Tibial nerve (tissue), 4 donors: Measurements from ENCODE around the gene PAPSS2.

Source experiments
- EP300 ChIP-seq, 2 donors: sonication (generic); formaldehyde crosslinking; IDR thresholded peaks; one replicate each; pipeline ENCODE4 v1.6.1; 2017; ENCODE audit warnings: antibody characterized with exemption in 2 of 2, mild to moderate bottlenecking in 1 of 2
- POLR2A ChIP-seq, 2 donors: fragments of 450-650 bp; IDR thresholded peaks; one replicate each; pipeline ENCODE4 v1.6.1; 2017; ENCODE audit warnings: antibody characterized with exemption in 2 of 2, mild to moderate bottlenecking in 2 of 2, moderate library complexity in 2 of 2
- TF ChIP-seq, protein P1 (sequence below), 5 experiments: fragments of 200-600 bp in 3 of 5; fragments of 450-650 bp in 2 of 5; sonication (generic) in 3 of 5; IDR thresholded peaks; one replicate each; pipeline ENCODE4 v1.5.1; 2016 to 2019; ENCODE audit warnings: antibody characterized with exemption in 5 of 5, mild to moderate bottlenecking in 3 of 5, moderate library complexity in 2 of 5

DNA sequence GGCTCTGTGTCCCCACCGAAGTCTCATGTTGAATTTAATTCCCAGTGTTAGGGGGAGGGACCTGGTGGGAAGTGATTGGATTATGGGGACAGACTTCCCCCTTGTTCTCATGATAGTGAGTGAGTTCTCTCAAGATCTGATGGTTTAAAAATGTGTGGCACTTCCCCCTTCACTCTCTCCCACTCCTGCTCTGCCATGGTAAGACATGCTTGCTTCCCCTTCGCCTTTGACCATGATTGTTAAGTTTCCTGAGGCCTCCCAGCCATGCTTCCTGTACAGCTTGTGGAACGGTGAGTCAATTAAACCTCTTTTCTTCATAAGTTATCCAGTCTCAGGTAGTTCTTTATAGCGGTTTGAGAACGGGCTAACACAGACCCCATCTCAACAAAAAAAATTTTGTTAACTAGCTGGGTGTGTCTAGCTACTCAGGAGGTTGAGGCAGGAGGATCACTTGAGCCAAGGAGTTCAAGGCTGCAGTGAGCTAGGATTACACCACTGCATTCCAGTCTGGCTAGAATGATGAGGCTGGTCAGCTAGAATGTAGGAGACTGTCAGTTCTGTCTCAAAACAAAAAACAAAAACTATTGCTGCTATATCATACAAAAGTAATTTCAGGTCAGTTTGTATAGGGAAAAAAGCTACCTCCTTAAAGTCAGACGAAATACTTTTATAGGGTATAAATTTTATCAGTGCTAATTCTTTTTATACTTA is 100.7 kb downstream of the PAPSS2 start:
- TF ChIP-seq EP300 (IDR thresholded peaks at IDR 0.05) (no peak), POLR2A (IDR thresholded peaks at IDR 0.05) (no peak)
- TF ChIP-seq, protein P1, sequence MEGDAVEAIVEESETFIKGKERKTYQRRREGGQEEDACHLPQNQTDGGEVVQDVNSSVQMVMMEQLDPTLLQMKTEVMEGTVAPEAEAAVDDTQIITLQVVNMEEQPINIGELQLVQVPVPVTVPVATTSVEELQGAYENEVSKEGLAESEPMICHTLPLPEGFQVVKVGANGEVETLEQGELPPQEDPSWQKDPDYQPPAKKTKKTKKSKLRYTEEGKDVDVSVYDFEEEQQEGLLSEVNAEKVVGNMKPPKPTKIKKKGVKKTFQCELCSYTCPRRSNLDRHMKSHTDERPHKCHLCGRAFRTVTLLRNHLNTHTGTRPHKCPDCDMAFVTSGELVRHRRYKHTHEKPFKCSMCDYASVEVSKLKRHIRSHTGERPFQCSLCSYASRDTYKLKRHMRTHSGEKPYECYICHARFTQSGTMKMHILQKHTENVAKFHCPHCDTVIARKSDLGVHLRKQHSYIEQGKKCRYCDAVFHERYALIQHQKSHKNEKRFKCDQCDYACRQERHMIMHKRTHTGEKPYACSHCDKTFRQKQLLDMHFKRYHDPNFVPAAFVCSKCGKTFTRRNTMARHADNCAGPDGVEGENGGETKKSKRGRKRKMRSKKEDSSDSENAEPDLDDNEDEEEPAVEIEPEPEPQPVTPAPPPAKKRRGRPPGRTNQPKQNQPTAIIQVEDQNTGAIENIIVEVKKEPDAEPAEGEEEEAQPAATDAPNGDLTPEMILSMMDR (IDR thresholded peaks at IDR 0.05), result no peak
